ENCODE data around the gene MREG.

Gene MREG

GRCh38 chr2:215915441-215915840, 97.9 kb downstream of the MREG start:
- no peak for DNase-seq

DNA sequence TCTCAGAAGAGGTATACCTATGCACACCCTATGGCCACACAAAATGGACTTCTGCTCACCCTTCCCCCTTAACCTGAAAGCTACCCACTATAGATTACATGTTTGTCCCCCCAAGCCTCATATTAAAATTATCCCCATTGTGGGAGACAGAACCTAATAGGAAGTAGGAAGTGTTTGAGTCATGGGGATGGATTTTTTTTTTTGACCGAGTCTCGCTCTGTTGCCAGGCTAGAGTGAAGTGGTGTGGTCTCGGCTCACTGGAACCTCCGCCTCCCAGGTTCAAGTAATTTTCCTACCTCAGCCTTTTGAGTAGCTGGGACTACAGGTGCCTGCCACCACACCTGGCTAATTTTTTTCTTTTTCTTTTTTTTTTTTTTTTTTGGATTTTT, 98.6 kb downstream of the MREG start:
- DNase-seq, result no peak

DNA sequence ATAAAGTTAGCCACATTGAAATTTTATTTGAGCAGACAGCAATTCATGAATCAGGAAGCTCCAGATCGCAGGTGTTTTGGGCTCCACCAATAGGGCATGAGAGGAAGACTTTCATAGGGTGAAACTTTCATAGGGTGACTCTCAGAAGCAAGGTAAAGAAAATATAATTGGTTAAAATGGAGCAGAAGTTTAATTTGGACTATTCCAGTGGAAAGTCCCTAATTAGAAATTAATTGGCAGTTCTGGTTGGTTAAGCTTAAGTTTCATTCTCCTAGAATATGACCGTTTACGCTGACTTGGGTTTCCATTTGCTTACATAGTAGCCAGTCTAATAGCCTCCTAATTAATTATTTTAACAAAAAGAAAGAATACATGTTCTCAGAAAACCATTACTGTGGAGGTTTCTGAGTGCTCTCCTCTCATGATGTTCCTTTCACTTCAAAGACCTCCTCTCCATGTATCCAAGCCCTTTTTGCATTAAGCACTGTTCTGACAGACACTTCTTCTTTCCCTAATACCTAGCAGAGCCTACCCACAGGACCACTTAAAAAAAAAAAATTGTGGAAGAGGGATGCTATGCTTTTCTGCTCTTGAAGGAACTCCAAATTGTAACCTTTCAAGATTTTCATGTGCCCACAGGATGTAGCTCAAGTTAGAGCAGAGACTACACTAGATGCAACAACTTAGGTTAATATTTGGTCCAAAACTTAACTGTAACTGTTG, 99.1 kb downstream of the MREG start:
- DNase-seq, result no peak

GRCh38 chr2:215912299-215912842, 101.0 kb downstream of the MREG start:
- no peak for DNase-seq

- no peak for DNase-seq
These were observed 101.9 kb downstream of the MREG start for GRCh38 chr2:215911301-215912085.

- DNase-seq, result no peak
These were observed 103.2 kb downstream of the MREG start for GRCh38 chr2:215910180-215910579.

- no peak for DNase-seq
These were observed 106.2 kb downstream of the MREG start for GRCh38 chr2:215907147-215907546.

DNA sequence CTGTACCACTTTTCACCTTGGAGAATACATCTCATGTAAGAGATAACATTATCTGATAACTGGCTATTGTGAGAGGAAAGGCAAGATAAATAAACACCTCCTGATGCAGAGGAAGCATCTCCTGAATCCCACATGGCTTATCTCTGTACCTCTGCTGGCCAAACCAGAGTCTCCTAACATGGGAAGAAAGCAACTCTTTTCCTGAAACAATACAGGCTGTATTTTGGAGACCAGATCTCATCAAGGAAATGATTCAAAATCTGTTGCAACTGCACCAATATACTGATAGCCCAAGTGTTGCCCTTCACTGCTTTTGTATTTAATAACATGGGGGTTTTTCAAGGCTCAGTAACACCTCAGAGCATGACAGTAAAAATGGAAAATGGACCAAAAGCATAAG, 106.9 kb downstream of the MREG start:
- no peak for DNase-seq

DNA sequence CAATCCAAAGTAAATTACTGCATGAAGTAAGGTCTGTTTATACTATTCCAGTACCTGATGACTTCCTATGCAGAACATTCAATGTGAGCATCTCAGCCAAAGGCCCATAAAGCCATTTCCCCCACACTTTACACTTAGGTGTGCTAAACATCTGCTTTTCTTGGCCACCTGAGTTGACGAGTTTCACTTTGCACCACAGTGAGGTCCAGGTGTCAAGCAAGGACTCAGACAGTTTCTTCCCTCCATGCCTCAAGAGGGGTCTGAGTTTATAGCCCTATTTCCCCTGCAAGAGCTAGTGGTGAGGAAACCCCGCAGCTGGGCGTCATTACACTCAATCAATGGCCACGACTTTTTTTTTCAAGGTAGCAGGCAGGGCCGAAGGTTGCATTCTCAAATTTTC, 107.7 kb downstream of the MREG start:
- DNase-seq, result no peak

DNA sequence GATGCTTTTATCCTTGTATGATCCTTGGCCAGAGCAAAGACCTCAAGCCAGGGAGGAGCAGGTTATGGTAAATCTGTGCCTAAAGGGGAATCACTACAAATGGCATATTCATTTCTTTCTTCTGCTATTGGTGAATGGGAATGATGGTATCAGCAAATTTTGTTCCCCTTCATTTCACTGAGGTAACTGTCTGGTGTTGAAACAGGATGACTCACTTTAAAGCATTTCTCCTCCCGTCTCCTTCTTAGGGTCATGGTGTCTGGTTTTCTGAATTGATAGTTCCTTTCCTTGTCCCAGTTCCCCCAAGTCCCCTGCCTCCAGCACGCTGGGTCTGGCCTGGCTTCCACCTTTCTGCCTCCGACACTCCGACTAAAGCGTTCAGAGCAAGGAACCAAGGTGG, 109.2 kb downstream of the MREG start:
- no peak for DNase-seq

DNA sequence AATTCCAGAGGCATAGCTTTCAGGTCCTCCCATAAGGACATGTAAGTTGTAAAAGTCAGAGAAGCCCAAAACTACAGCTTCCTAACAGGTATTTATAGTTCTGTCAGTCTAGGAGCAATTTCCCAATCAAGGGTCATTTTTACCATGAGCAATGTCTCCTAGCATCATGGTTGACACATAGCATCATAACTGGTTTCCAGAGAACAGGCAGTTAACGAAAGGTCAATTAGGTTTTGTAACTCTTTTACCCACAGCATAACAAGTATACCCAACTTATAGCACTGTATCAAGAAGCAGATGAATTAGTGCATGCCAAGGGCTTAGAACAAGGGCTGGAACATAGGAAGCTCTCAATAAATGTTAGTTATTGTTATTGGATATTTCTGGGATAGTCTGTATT, 110.1 kb downstream of the MREG start:
- DNase-seq, result no peak

- DNase-seq, result no peak
These were observed 111.6 kb downstream of the MREG start for GRCh38 chr2:215901796-215902195.

DNA sequence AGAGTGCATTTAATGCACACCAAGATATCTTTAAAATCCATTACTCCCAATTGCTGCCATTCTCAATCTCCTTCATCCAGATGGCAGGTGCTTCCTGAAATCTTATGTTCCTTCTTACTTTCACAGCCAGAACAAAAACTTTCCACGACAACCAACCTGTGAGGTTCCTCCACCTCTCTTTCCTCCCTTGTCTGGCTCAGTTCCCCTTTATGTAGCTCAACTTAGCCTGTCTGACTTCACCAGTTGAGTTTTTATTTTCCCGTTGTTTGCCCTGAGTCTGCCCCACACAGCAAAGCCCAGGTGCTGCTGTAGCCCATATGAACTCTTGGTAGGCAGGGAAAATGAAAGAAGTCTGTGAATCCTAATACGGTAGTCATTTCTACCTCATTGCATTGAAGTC, 112.5 kb downstream of the MREG start:
- DNase-seq, result no peak

- DNase-seq, result no peak
These were observed 113.1 kb downstream of the MREG start for GRCh38 chr2:215900203-215900611.

GRCh38 chr2:215899141-215900074, 113.9 kb downstream of the MREG start:
- no peak for DNase-seq

DNA sequence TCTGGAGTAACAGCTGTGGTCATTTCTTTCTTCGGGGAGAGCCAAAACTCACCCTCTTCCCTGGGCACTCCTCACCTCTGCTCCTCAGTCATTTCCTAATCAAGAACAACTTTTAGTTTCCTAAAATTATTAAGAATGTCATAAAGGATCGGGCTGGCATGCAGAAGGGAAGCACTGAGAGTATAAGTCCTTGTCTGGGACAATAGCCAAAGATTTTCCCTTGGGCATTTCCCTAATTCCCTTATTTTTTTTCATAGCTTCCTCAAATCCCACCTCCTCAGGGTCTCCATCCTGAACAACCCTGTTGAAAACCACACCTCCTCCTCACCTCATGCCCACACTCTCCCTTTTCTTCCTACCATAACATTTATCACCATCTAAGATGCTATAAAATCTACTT, 115.0 kb downstream of the MREG start:
- DNase-seq, result no peak

DNA sequence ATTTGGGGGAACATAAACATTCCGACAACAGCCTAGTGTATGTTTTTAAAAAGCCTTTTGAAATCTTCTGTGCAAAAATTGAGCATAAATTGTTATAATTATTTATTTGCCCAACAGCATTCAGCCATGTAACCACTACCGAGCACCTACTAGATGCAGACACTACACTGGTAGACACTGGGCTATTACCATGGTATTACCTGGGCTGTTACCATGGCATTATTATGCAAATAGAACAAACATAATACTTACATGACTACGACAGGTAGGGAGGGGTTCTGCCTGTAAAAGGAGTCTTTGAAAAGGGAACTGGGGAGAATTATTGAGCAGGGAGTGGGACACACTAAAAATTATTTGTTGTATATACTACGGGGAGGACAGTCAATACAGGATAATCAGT, 116.4 kb downstream of the MREG start:
- DNase-seq, result no peak

GRCh38 chr2:215895330-215895729, 118.0 kb downstream of the MREG start:
- no peak for DNase-seq

Measured in stimulated activated CD8-positive, alpha-beta memory T cell treated with anti-CD3 and anti-CD28 coated beads, Interleukin-4, amount 100 ng/mL, for 48 hours (primary cell).